G401.6 (cell line): ENCODE data around the gene XAGE1A.
"Not testable (repeated sequence)": the region's sequence is repeated elsewhere in the genome, so short reads cannot be mapped to it uniquely, and the experiment has no call there.

Experiments used
- FAIRE-seq: peaks from 2 replicates; lab custom pipeline; 2012; peaks lifted over from hg19 to GRCh38; lab: Jason Lieb, UNC

Gene XAGE1A, protein sequence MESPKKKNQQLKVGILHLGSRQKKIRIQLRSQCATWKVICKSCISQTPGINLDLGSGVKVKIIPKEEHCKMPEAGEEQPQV

DNA sequence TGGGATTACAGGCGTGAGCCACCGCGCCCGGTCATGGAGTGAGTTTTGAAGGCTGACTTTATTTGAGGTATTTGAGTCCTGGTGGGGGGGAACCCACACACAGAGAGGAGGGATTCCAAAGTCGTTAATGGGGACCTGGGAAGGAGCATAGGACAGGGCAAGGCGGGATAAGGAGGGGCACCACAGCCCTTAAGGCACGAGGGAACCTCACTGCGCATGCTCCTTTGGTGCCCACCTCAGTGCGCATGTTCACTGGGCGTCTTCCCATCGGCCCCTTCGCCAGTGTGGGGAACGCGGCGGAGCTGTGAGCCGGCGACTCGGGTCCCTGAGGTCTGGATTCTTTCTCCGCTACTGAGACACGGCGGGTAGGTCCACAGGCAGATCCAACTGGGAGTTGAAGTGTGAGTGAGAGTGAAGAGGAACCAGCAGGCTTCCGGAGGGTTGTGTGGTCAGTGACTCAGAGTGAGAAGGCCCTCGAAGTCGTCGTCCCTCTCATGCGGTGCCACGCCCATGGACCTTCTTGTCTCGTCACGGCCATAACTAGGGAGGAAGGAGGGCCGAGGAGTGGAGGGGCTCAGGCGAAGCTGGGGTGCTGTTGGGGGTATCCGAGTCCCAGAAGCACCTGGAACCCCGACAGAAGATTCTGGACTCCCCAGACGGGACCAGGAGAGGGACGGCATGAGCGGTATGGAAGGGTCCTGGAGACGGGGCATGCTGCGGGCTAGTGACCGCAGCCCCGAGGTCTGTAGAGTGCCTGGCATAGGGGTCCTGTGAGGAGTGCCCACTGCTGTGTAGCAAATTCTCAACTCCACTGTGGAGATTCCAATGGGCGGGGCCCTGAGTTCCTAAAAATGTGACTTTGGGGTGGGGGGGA, at the start of gene XAGE1A:
Gene XAGE1A (plus strand): TSS at position 264 of the 874 bp plus-strand sequence. CDS start 1,554 bp downstream, outside the sequence.
- FAIRE-seq = not testable (repeated sequence)

DNA sequence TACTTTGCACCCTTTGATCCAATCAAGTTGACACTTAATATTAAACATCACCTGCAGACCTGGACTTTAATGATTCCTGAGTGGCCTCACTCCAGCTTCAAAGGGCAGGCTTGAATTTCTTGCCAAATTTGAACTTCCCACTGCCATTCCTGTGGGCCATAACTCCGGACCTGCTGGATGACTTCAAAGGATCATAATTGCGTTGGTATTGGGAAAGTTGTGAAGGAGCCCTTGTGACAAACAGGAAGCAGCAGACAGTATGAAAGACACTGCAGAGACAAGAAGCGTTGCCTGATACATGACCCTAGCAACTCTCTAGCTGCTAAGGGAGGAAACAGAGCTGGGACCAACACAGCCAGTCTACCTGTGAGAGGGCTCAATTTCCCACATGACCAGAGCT, 43.6 kb upstream of the XAGE1A start:
- FAIRE-seq = not testable (repeated sequence)

DNA sequence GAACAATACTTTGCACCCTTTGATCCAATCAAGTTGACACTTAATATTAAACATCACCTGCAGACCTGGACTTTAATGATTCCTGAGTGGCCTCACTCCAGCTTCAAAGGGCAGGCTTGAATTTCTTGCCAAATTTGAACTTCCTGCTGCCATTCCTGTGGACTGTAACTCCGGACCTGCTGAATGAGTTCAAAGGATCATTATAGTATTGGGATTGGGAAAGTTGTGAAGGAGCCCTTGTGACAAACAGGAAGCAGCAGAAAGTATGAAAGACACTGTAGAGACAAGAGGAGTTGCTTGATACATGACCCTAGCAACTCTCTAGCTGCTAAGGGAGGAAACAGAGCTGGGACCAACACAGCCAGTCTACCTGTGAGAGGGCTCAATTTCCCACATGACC, 24.3 kb upstream of the XAGE1A start:
- FAIRE-seq = not testable (repeated sequence)

DNA sequence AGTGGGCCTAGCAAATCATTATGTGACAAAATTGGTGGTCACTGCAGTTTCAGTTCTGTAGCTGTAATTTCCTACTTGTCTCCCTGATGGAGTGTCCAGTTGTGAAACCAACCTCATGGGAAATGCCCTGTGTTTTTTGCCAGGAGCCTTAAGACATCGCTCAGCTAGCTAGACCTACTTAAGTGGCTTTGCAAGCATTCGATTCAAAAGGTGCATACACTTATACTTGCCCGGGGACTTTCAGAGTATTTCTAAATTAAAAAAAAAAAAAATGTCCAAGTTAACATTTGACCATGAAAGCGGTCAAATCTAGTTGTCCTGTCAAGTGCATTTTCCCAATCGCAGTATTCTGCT, 788 bp downstream of the XAGE1A start:
- FAIRE-seq = not testable (repeated sequence)

DNA sequence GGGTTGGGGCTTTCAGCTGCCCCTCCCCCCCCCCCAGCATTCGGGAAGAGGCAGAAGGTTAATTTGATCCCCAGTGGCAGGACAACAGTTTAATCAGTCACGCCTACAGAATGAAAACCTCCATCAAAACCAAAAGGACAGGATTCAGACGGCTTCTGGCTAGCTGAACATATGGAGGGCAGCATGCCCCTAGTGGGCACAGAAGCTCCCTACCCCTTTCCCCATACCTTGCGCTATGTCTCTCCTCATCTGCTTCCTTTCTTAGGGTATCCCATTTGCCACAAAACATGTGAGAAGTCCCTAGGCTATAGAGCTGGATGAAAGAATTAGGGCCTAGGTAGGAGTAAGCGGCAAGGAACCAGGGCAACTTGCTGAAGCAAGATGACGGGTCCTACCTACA, 5.8 kb downstream of the XAGE1A start:
- FAIRE-seq = not testable (repeated sequence)

DNA sequence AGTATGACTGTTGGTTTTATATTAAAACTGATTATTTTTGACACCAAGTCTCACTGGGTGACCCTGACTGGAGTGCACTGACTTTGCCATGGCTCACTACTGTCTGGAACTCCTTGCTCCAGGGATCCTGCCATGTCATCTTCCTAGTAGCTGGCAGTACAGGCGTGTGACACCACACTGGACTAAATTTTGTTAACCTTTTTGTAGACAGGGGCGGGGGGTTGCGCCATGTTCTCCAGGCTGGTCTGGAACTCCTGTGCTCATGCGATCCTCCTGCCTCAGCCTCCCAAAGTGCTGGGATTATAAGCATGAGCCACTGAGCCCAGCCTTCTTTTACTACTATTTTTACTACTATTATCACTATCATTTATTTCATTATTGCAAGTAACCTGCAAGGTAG, 8.9 kb downstream of the XAGE1A start:
- no peak for FAIRE-seq

DNA sequence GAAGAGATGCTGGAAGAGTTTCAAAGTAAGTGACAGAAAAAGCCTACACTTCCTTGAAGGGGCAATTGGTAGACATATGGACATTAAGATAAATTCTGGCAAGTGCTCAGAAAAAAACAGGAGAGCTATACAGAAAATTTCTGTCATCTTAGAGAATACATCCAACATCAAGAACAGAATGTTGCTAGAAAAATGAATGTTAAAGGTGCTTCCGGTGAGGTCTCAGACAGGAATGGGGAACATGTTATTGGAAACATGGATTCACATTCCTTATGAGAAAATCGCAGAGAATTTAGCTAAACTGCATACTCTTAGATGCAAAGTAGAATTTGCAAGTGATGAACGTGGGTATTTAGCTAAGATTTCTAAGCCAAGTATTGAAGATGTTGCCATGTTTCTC, 11.7 kb downstream of the XAGE1A start:
- FAIRE-seq = no peak

DNA sequence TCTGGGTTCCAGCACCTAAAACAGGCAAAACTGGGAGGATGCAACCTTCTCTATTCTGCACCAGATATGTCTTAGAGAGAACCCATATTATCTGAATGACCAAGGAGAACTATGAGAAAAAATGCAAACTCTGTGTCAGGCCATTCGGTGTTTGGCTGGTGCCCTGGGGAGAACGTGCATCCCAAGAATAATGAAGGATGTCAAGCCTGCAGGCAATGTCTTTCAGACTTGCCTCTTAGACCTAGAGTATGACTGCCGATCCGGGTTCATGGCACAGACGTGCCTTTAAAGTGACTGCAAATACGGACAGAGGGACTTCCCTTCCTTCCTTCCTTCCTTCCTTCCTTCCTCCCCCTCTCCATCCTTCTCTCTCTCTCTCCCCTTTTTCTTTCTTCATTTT, 14.3 kb downstream of the XAGE1A start:
- FAIRE-seq = no peak

DNA sequence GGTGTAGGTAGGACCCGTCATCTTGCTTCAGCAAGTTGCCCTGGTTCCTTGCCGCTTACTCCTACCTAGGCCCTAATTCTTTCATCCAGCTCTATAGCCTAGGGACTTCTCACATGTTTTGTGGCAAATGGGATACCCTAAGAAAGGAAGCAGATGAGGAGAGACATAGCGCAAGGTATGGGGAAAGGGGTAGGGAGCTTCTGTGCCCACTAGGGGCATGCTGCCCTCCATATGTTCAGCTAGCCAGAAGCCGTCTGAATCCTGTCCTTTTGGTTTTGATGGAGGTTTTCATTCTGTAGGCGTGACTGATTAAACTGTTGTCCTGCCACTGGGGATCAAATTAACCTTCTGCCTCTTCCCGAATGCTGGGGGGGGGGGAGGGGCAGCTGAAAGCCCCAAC, 15.5 kb downstream of the XAGE1A start:
- FAIRE-seq = not testable (repeated sequence)

DNA sequence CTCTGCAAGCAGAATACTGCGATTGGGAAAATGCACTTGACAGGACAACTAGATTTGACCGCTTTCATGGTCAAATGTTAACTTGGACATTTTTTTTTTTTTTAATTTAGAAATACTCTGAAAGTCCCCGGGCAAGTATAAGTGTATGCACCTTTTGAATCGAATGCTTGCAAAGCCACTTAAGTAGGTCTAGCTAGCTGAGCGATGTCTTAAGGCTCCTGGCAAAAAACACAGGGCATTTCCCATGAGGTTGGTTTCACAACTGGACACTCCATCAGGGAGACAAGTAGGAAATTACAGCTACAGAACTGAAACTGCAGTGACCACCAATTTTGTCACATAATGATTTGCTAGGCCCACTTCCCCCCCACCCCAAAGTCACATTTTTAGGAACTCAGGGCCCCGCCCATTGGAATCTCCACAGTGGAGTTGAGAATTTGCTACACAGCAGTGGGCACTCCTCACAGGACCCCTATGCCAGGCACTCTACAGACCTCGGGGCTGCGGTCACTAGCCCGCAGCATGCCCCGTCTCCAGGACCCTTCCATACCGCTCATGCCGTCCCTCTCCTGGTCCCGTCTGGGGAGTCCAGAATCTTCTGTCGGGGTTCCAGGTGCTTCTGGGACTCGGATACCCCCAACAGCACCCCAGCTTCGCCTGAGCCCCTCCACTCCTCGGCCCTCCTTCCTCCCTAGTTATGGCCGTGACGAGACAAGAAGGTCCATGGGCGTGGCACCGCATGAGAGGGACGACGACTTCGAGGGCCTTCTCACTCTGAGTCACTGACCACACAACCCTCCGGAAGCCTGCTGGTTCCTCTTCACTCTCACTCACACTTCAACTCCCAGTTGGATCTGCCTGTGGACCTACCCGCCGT, 20.7 kb downstream of the XAGE1A start:
- not testable (repeated sequence) for FAIRE-seq

DNA sequence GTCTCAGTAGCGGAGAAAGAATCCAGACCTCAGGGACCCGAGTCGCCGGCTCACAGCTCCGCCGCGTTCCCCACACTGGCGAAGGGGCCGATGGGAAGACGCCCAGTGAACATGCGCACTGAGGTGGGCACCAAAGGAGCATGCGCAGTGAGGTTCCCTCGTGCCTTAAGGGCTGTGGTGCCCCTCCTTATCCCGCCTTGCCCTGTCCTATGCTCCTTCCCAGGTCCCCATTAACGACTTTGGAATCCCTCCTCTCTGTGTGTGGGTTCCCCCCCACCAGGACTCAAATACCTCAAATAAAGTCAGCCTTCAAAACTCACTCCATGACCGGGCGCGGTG, 21.3 kb downstream of the XAGE1A start, which contains the start of gene XAGE1B:
Gene XAGE1B (minus strand): TSS at position 77 of the 339 bp plus-strand sequence. CDS start 1,536 bp downstream, outside the sequence.
- not testable (repeated sequence) for FAIRE-seq

DNA sequence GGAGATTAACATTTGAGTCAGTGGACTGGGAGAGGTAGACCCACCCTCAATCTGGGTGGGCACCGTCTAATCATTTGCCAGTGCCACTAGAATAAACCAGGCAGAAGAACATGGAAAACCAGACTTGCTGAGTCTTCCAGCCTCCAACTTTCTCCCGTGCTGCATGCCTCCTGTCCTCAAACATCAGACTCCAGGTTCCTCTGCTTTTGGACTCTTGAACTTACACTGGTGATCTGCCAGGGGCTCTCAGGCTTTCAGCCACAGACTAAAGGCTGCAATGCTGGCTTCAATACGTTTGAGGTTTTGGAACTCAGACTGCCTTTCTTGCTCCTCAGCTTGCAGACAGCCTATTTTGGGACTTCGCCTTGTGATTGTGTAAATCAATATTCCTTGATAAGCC, 45.4 kb downstream of the XAGE1A start:
- not testable (repeated sequence) for FAIRE-seq

DNA sequence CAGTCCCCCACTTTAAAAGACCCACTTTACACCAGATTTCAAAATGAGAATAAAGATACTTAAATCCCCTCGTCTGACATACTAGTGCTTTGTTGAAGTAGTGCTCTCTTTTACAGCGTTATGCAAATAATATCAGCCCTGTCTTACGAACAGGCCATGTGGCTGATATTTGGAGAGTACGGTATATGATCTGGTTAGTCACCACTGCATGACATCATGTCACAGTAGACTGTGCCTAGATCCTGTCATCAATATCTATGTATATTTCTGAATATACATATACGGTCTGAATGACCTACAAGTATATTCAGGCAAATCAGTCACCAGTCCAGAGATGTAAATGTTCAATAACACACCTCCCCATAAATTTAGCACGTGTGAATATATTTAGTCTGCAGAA, 46.7 kb downstream of the XAGE1A start:
- no peak for FAIRE-seq

DNA sequence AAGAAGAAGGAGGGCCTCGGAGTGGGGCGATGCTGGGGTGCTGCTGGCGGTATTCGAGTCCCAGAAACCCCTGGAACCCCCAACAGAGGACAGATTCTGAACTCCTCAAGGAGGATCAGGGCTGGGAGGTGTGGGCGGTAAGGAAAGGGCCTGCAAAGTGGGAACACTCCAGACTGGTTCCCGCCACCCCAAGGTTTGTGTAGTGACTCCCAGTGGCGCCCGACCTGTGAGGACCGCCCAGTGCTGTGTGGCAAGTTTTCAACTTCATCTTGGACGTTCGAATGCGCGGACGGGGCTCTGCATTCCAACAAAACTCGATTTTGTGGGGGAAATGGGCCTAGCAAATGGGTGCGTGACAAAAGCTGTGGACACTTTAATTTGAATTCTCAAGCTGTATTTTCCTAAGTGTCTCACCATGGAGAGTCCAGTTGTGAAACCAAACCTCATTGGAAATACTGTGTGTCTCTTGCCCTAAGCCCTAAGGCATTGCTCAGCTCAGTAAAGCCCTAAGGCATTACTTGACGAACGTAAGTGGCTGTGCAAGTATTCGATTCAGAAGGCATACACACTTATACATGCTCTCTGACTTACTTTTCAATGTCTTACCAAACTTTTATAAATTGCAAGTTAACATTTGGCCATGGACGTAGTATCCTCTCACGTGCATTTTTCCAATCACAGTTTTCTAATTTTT, 48.7 kb downstream of the XAGE1A start:
- FAIRE-seq = no peak

DNA sequence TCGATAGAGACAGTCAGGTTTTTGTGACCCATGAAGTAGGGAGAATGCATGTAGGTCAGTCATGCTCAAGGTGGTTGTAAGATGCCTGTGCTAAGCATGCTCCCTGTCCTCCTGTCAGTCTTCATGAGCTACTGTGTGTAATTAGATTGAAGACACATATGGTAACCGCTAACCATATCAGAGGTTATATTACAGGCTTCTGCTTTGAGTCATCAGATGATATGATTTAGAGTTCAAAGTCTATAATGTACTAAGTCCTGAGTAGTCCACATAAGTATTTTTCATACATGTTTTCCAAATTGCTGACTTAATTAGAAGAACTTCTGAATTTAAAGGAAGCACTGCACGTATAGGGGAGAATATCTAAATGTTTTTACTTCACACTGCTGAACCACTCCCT, 53.2 kb downstream of the XAGE1A start:
- FAIRE-seq = not testable (repeated sequence)
